NCI-H524 treated with DMSO at 0.1 percent for 48 hours (cell line): ENCODE results near the gene TMEM114.

Experiments used
- DNase-seq: peaks from one replicate; lab custom pipeline; 2025; lab: John Stamatoyannopoulos, UW

Gene TMEM114

GRCh38 chr16:8548166-8548565 is 42.1 kb downstream of the TMEM114 start:
- DNase-seq, result no peak

GRCh38 chr16:8547762-8548161 is 42.5 kb downstream of the TMEM114 start:
- no peak for DNase-seq

DNA sequence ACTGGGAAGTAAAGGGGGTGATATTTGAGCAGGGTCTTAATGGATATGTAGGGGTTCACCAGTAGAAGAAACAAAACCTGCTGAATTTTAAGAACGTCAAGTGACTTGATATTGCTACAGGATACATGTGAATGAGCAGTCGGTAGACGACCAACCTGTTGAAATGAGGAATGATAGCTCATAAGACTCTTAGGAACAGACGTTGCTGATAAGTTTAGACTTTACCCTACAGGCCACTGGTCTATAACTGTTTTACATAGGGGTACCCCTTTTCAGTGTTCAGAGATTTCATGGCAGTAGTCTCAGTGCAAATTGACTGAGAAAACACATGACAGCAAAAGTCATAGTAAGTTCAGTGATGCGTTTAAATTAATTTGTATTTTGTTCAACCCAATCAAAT is 45.9 kb downstream of the TMEM114 start:
- DNase-seq, result no peak

GRCh38 chr16:8543258-8543657 is 47.1 kb downstream of the TMEM114 start:
- DNase-seq, result no peak

DNA sequence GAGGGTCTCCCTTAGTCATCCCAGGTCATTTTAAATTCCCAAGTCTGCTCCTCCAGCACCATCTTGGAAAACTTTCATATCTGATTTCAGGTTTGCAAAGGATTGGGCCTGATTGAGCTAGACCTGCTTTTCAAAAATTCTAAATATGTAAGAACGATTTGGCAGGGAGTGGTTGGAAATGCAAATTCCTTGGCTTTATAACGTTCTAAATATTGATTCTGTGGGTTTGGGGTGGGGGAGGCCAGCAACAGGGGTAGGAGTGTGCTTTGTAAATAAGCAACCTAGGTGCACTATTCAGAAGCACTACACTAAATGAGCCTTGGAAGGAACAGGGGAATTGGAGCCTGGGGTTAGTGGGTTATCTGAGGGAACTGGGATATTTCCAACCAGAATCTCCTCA is 47.9 kb downstream of the TMEM114 start:
- DNase-seq, result no peak

DNA sequence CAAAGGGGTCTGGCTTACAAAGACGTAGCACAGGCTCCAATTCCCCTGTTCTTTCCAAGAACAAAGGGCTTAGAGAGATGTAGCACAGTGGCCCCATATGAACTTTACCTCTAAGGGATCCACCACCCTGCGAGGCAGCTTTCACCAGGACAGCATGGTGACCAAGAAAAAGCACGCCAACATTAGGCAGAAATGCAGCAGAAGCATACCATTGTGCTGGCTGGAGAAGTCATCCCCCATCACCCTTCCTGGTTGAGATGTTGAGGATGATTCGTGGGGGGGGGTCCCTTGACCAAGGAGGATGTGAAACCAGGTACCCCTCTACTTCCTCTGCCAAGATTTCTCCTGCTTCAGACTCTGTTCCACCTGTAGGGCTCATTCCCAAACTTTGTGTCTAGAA is 48.4 kb downstream of the TMEM114 start:
- DNase-seq, result no peak

GRCh38 chr16:8537691-8538342 is 52.5 kb downstream of the TMEM114 start:
- no peak for DNase-seq

DNA sequence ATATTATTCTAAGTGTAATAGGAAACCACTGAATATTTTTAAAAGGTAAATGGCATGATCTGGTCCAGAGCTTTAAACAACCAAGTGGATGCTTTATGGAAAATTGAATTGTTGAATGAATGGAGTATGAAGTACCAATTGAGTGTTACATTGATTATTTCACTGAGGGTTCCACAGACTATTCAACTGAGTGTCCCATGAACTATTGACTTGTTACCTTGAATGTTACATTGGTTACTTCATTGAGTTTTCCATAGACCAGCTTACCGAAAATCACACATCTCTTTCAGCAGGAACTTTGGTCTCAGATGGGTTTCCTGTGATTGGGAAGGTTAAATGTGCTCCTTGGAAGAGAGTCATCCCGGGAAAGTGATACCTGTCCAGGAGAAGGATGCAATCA is 56.8 kb downstream of the TMEM114 start:
- DNase-seq, result no peak

- no peak for DNase-seq
Observed at GRCh38 chr16:8530752-8531384, 59.4 kb downstream of the TMEM114 start.

DNA sequence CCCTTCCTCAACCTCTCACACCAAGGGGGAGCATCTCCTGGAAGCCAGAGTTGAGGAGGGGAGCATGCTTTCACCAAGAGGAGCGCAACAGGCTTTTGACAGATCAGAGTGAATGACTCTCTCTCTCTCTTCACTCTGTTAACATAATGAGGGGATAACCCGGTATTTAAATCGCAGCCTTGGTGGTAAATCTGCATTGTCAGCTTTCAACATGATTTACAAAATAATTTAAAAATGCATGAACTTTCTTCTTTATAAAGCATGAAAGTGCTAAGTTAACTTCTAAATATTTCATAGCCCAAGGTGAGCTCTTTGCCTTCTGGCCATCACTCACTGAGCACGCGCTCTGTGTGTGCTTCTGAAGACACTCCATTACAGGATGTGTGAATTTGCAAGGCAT is 61.8 kb downstream of the TMEM114 start:
- no peak for DNase-seq

- DNase-seq, result no peak
Observed at GRCh38 chr16:8523932-8524331, 66.4 kb downstream of the TMEM114 start.

- no peak for DNase-seq
Observed at GRCh38 chr16:8522757-8523156, 67.6 kb downstream of the TMEM114 start.

GRCh38 chr16:8519643-8520042 is 70.7 kb downstream of the TMEM114 start:
- DNase-seq, result no peak
